Lower leg skin (tissue), 3 donors: ENCODE results near the gene ZBTB7C.

ENCODE experiments used
- POLR2A ChIP-seq, 2 donors: fragments of 450-650 bp; IDR thresholded peaks; one replicate each; pipeline ENCODE4 v1.6.1; 2016 to 2017; ENCODE audit warnings: antibody characterized with exemption in 2 of 2, mild to moderate bottlenecking in 1 of 2, moderate library complexity in 1 of 2
- TF ChIP-seq, protein P1 (sequence below), 3 donors: fragments of 450-650 bp; IDR thresholded peaks; one replicate each; pipeline ENCODE4 v1.5.1; 2016; ENCODE audit warnings: antibody characterized with exemption in 3 of 3, mild to moderate bottlenecking in 3 of 3, moderate library complexity in 2 of 3

DNA sequence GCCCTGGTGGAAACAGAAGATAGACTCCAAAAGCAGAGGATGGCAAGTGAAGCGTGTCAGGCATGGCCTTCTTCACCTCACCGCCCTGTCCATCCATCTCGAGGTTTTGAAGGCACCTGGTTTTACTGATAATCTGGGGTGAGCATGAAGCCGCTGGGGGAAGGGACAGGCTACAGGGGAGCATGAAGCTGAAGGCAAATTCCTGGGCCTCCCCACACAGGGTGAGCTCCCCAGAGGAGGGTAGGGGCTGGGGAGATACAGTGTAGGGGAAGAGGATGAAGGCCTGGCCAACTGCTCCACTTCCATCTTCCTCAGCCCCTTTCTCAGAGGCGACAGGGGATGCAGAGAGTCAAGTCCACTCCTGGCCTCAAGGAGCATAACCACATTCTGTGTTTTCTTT, 250.5 kb downstream of the ZBTB7C start:
- TF ChIP-seq, protein P1, sequence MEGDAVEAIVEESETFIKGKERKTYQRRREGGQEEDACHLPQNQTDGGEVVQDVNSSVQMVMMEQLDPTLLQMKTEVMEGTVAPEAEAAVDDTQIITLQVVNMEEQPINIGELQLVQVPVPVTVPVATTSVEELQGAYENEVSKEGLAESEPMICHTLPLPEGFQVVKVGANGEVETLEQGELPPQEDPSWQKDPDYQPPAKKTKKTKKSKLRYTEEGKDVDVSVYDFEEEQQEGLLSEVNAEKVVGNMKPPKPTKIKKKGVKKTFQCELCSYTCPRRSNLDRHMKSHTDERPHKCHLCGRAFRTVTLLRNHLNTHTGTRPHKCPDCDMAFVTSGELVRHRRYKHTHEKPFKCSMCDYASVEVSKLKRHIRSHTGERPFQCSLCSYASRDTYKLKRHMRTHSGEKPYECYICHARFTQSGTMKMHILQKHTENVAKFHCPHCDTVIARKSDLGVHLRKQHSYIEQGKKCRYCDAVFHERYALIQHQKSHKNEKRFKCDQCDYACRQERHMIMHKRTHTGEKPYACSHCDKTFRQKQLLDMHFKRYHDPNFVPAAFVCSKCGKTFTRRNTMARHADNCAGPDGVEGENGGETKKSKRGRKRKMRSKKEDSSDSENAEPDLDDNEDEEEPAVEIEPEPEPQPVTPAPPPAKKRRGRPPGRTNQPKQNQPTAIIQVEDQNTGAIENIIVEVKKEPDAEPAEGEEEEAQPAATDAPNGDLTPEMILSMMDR (IDR thresholded peaks at IDR 0.05), result no peak
- TF ChIP-seq POLR2A (IDR thresholded peaks at IDR 0.05), result no peak
